KOPT-K1 (cell line): Measurements from ENCODE around the gene GLRX.
A peak's percentile ranks its signal among the peaks of the same experiment; 100 is the strongest.

Experiments
- H3K27ac ChIP-seq: fragments of 200-600 bp; sonication (generic); 2 replicates; pipeline ENCODE4 v1.5.1; 2016; ENCODE audit warnings: antibody characterized with exemption, mild to moderate bottlenecking, low read depth, low read length; ENCODE audit not compliant: poor library complexity, severe bottlenecking
- H3K36me3 ChIP-seq: fragments of 200-600 bp; sonication (generic); 2 replicates; pipeline ENCODE4 v1.5.1; 2017; ENCODE audit warnings: antibody characterized with exemption, mild to moderate bottlenecking, low read length, moderate library complexity; ENCODE audit not compliant: insufficient read depth
- H3K9me3 ChIP-seq: fragments of 200-600 bp; sonication (generic); 2 replicates; pipeline ENCODE4 v1.5.1; 2017; ENCODE audit warnings: antibody characterized with exemption, low read length, mild to moderate bottlenecking; ENCODE audit not compliant: insufficient read depth, poor library complexity, severe bottlenecking

The GLRX gene

DNA sequence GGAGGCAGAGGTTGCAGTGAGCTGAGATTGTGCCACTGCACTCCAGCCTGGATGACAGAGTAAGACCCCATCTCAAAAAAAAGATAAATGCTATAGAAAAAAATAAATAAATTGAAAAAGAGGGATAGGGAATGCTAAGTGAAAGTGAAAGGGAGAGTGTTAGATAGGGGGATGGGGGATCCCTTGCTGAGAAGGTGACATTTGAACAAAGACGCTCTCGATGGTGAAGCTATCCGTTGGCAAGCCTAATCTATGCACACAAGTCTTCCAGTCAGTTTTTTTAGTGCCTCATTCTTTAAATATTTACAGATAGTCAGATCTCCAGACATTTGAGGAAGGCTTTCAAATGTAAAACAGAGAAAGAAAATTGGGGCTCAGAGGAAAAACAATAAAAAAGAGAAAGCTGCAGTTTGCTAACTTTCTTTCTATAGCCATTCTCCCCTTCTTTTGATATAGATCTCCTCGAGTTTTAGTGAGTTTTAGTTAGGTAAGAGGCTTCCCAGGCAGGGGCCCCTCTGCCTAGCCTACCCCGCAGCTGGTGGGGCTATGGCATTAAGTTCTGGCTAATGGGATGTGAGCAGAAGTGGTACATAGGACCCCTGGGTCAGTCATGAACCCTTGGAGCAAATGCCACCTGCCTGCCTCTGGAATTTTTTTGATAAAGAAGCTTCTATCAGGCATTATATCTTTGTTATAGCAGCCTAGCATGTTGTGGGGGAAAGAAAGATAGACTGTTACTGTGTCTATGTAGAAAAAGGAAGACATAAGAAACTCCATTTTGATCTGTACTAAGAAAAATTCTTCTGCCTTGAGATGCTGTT lies 12.0 kb downstream of the GLRX start:
- H3K9me3 ChIP-seq, result no peaks in the 10 kb centered on the region
- H3K36me3 ChIP-seq, result peaks cover 26% of the 10 kb centered on the region
- peak overlapping the region; percentile 80 for H3K27ac ChIP-seq

DNA sequence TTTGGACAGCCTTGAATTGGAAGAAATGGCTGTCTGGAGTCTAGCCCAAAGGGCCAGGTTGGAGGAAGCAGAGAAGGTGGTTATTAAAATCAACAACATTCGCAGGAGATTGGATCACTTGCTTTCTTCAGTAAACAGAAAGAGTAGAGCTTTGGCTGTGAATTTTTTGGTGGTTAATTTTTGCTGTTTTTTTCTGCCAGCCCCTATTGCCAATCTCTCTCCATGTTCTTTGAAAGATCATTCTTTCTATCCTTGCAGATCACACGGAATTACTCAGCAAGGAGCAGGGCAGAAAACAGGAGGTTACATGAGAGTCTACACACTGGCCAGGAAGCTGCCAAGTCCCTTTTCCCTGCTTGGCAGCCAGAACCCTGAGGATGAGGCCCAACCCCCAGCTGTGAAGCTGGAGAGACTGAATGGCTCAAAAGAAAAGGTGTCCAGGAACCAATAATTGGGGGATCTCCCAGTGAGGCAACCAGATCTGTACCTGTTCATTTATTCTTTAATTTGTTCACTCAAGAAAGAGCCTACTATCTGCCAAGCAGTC lies 13.0 kb downstream of the GLRX start:
- peaks cover 16% of the 10 kb centered on the region for H3K36me3 ChIP-seq
- peaks cover 4% of the 10 kb centered on the region for H3K9me3 ChIP-seq
- H3K27ac ChIP-seq, result peak overlapping the region; percentile 80

DNA sequence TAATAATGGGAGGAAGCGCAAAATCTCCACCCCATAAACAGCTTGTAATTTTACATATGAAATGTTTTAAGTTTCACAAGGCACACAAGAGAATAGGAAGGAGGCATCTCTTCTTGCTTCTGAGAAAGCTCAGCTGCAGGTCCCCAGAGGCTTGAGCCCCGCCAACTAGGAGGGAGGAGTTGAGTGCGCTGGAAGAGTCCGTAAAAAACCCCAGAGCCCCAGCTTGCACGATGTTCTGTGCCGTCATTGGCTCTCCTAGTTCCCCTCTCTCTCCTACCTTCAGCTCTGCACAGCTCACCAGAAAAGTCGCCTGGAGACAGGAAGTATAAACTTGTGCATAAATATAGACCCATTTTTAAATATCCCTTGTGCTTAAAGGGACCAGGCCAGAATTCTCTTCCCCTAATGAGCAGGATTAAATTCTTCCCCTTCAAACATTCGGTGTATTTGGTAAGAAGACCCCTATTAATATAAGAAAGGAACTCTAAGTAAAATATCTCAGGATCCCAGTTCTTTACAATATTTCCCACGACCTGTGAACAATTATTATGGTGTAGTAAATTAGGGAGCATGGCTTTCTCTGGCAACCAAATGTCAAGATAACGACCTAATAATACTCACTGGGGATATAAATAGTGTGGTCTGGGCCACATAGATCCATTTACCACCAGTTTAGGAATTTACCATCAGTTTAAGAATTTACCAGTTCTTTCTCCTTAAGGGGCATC lies 13.7 kb downstream of the GLRX start:
- Histone ChIP-seq H3K36me3 (peaks cover 10% of the 10 kb centered on the region), H3K9me3 (peaks cover 4% of the 10 kb centered on the region), H3K27ac (peak overlapping the region; percentile 80)

DNA sequence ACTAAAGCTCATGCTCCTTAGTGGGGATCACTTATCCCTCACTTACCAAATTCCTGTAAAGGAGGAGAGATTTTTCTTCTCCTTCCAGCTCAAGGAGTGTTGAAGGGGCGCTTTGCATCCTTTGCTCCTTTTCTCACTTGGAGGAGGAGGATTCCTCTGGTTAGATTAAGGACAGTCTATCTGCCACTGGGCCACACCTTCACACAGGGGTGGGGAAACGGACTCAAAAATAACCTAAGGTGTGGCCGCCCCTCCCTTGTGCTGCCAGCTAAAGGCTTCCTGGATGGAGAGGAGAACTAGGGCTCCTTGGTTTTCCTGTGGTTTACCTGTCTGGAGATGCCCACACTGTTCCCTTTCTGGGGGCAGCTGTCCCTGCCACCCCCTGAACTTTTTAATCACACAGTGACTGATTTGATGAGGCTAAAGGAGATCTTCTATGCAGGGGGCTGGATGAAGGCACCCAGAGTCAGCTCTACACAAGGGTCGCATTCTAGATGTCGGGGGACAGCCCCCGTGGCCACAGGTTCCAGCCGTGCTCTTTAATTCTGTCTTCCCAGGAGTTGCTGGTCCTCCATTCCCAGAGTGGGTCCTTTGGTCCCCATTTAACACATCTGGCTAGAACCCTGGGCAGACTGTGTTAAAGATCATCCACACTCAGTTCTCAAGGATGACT lies 14.4 kb downstream of the GLRX start:
- Histone ChIP-seq H3K9me3 (peaks cover 4% of the 10 kb centered on the region), H3K27ac (peak overlapping the region; percentile 80), H3K36me3 (peaks cover 3% of the 10 kb centered on the region; the same call in 1 of the 2 replicates)

DNA sequence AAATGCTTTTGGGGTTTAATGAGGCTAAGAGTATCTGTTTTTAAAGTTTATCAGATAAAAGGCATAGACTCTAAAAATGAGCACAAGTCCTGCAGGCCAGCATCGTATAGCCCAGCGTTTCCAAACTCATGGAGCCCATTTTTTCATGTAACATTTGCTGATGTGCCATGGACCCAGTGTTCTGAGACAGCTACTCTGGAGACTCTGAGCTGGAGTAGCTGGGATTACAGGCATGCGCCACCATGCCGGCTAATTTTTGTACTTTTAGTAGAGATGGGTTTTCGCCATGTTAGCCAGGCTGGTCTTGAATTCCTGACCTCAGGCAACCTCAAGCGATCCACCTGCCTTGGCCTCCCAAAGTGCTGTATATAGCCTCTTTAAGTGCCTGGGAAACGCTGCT lies 15.8 kb downstream of the GLRX start:
- no peaks in the 10 kb centered on the region for H3K36me3 ChIP-seq
- no peak overlapping the region for H3K27ac ChIP-seq
- peaks cover 4% of the 10 kb centered on the region for H3K9me3 ChIP-seq

DNA sequence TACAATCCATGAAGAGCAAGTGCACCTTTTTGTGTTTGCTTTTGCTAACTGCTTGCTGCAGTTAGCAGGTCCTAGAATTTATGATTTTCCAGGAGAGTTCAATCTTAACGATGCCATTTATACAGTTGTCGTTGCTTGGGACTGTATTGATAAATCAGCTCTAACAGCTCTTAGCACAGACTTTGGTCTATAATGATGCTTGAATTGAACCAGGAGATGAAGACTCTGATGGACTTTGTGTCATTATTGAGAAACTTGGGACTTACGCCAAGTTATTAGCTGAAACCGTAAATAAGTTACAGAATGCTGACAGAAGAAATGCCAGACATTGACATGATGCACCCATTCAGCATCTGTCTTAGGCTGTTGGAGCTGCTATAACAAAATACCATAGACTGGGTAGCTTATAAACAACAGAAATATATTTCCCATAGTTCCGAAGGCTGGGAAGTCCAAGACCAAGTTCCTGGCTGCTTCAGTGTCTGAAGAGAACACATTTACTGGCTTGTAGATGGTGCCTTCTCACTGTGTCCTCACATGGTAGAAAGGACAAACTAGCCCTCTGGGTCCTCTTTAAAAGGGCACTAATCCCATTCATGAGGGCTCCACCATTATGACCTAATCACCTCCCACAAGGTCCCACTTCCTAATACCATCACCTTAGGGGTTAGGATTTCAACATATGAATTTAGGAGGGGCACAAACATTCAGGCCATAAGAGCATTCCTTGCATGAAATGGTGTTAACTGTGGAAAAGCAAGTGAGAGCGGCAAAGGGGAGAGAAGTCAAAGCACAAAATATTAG lies 17.6 kb downstream of the GLRX start:
- H3K27ac ChIP-seq, result no peak overlapping the region
- H3K36me3 ChIP-seq, result no peaks in the 10 kb centered on the region
- H3K9me3 ChIP-seq, result peaks cover 4% of the 10 kb centered on the region

DNA sequence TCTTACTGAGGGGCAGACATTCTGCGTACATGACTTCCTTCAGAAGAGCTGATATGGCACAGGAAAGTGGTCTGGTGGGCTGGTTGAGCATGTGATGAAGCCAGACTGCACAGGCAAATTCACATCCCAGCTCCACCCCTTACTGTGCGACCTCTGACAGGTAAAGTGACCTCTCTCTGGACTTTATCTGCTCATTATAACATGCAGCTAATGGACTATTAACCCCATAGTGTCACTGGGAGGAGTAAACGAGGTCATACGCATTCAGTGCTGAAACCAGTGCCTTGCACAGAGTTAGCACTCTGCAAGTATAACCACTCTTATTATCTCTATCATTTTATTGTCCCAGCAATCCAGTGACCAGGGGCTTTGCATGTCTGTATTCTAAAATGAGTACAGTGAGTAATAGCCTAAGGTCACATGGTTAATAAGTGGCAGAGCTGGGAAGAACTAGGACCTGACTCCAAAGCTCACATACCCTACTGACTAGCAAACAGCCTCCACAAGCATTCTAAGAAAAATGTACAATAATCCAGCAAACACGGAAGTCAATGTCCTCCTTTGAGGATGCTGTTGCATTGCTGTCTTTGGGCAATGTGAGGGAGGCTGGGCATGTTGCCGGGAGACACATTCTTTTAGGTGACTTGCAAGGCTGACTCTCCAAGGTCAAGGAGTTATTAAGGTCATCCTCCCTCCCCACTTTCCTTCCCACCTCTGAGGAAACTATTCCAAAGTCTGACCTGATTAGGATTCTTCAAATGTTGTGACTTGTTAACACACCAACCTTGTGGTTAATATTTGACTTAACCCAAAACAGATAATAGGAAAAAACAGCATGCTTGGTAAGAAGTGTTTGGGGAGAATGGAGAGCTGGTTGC lies 19.0 kb downstream of the GLRX start:
- Histone ChIP-seq H3K9me3 (peaks cover 4% of the 10 kb centered on the region), H3K36me3 (no peaks in the 10 kb centered on the region), H3K27ac (no peak overlapping the region)

DNA sequence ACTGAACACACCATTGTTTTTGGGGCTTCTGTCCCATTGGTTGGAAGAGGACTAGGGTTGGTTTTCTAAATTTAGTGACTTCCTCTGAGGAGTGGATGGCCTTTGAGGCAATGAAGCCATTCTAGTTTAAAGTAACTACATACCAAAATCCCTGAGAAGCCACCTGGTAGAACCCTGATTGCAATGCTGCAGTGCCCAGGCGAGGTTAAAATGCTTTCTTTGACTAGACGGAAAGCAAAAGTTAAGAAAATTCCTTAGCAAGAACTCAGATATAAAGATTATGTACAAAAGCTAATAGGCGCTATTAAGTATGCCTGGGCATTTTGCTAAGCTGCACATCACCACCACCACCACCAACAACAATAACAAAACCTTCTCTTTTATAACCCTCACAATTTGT lies 20.6 kb downstream of the GLRX start:
- Histone ChIP-seq H3K27ac (no peak overlapping the region), H3K36me3 (no peaks in the 10 kb centered on the region), H3K9me3 (peaks cover 4% of the 10 kb centered on the region)

DNA sequence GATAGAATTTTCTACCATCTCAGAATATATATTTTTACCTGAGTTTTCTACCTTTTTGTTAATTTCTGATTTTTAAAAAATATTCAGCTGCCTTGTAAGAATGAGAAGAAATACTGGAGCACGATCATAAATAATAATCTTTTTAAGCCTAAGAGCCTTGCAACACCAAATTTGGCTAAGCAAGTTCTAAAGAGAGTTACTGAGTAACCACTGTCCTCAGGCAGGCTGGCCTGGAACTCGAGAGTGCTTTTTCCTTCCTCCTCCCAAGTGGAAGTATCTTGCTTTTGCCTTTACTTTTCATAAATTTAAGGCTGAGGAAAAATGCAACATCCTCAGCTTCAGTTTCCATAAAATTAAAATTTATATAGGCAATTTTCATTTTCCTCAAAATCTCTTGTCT lies 21.0 kb downstream of the GLRX start:
- Histone ChIP-seq H3K36me3 (no peaks in the 10 kb centered on the region), H3K9me3 (peaks cover 4% of the 10 kb centered on the region), H3K27ac (no peak overlapping the region)

DNA sequence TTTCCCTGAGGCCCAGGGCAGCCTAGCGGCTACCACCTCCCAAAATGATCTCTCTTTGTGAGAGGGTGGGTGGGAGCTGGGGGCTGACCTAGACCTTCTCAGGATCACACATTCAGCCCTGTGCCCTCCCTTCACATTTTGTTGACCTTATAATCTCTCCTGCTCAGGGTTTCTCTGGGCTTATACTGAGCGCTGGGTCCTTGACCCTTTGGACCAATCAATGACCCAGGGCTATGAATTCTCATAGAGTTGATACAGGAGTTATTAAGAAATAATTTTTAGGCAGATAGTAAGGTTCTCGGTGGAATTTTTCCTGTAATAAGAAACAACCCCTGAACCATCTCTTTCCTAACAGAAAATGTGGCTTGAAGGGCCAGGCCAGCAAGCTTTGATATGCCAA lies 22.0 kb downstream of the GLRX start:
- H3K36me3 ChIP-seq, result no peaks in the 10 kb centered on the region
- H3K27ac ChIP-seq, result no peak overlapping the region
- peaks cover 4% of the 10 kb centered on the region for H3K9me3 ChIP-seq

DNA sequence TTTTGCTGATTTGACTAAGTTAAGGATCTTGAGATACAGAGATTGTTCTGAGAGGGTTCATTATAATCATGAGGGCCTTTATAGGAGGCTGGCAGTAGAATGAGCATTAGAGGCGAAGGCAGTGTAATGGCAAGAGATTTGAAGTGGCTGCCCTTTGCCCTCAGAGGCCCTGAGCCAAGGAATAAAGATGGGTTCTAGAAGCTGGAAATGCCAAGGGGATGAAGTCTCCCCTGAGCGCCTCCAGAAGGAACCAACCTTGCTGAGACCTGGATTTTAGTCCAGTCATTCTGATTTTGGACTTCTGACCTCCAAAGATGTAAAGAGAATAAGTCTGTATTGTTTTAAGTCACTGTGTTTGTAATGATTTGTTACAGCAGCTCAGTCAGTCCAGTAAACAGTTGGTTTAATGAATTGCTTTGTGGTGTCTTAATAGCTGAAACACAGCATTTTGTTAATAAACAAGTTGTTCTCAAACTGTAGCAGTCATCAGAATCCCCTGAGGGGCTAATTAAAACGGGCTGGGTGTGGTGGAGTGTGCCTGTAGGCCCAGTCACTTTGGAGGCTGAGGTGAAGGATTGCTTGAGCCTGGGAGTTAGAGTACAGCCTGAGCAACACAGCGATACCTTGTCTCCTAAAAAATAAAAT lies 23.2 kb downstream of the GLRX start:
- Histone ChIP-seq H3K9me3 (no peaks in the 10 kb centered on the region), H3K27ac (no peak overlapping the region), H3K36me3 (no peaks in the 10 kb centered on the region)

DNA sequence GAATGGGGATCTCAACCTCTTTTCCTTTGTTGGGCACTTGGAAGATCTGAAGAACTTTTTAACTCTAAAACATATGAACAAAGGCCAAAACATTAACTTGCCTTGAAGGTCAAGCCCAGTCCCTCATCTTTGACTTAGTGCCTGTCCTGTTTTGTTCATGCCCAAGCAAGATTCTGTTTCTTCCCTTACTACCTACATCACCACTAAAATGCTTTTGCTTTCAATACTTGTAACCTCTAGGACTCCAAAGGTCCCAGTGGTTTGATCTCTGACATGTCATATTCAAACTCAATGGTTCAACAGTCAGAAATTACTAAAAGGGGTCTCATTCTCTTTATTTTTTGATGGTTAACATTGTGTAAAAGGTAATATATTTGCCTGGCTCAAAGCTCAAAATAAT lies 24.0 kb downstream of the GLRX start:
- Histone ChIP-seq H3K9me3 (no peaks in the 10 kb centered on the region), H3K27ac (no peak overlapping the region), H3K36me3 (no peaks in the 10 kb centered on the region)

DNA sequence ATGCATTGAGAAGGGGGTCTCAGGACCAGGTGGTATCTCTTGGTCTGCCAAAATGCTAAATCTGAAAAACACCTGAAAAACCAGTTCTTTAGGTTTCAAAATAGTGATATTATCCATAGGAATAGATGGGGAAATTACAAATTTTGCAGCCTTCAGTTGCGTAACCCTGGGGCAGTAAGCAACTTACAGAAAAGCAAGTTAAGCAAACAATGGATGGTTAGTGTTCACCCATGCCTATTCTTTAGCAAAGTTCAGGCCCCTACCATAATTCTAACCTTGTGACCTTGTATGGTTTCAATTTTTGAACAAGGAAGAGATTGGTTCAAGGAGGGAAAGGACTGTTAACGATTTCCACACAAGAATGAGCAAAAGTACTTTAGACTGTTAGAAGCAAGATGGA lies 24.5 kb downstream of the GLRX start:
- H3K27ac ChIP-seq, result no peak overlapping the region
- no peaks in the 10 kb centered on the region for H3K36me3 ChIP-seq
- H3K9me3 ChIP-seq, result no peaks in the 10 kb centered on the region
